Measurements from ENCODE around the gene AARSD1. TPM values are rescaled to one million over a fixed set of nuclear protein-coding genes. Genes with fewer than 3 reads are reported as not detected.
"Not testable (repeated sequence)": the region's sequence is repeated elsewhere in the genome, so short reads cannot be mapped to it uniquely, and the experiment has no call there.

AARSD1 gene
- polyA plus RNA-seq, 3 donors from 2014 or later, result 36.2 to 46.7 (median 36.4) TPM

DNA sequence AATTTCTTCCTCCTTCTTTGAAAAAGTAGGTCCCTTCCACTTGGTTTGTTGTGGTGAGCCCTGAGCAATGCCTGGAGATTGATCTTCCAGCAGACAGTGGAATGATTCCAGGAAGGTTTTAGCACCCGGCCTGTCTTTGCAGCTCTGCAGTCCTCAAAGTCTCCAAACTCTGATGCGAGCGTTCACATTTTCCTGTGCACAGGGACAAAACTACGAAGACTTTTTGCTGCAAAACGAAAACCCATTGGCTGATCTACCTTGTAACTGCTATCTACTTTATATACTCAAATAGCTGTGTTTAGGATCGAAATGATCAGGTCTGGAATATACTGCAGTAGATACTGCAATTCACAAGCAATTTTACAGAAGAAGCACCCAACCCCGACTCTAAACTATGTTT lies 42.0 kb downstream of the AARSD1 start:
- no peaks in the 10 kb centered on the region for H3K4me1 Mint-ChIP-seq
- DNase-seq, result no peak
- no peak overlapping the region for H3K4me3 Mint-ChIP-seq
- H3K36me3 Mint-ChIP-seq, result no peaks in the 10 kb centered on the region
- H3K9me3 Mint-ChIP-seq, result no peaks in the 10 kb centered on the region
- peaks cover 1 to 6% (median 2%) of the 10 kb centered on the region in 3 donors for H3K27me3 Mint-ChIP-seq (ENCODE audit: low read depth in 3 of 3)
- no peak overlapping the region for H3K27ac Mint-ChIP-seq

GRCh38 chr17:42920922-42921321 lies 43.3 kb downstream of the AARSD1 start:
- Mint-ChIP-seq H3K9me3 (no peaks in the 10 kb centered on the region), H3K36me3 (no peaks in the 10 kb centered on the region), H3K27me3 (ENCODE audit: low read depth in 3 of 3) (peaks cover 1 to 4% (median 4%) of the 10 kb centered on the region in 3 donors), H3K4me1 (no peaks in the 10 kb centered on the region), H3K27ac (no peak overlapping the region), H3K4me3 (no peak overlapping the region)
- no peak for DNase-seq

DNA sequence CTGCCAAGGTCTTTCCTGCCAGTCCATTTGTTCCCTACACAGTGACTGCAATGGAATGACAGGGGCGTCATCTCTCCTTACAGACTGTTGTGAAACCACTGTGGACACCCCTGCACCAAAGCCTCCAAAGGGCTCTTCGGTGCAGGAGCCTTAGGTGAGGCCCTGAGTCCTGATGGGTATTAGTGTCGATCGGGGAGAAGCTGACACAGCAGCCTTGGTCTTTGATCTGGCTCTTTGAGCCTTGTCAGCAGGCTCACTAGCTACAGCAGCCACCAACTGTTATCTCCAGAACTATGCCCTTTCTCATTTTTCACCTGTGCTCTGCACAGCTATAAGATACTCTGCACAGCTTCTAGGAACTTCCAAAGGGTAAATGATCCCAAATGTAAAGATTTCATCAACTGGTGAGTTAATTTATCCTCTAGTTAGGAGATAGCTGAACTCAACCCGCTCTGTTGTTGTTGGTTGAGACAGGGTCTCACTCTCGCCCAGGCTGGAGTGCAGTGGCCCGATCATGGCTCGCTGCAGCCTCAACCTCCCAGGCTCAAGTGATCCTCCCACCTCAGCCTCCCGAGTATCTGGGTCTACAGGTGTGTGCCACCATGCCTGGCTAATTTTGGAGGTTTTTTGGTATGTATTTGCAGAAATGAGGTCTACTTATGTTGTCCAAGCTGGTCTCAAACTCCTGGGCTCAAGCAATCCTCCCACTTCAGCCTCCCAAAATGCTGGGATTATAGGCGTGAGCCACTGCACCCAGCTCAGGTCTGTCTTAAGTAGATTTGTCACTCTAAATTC lies 44.0 kb downstream of the AARSD1 start:
- Mint-ChIP-seq H3K4me3 (no peak overlapping the region), H3K4me1 (no peaks in the 10 kb centered on the region), H3K27ac (no peak overlapping the region), H3K27me3 (ENCODE audit: low read depth in 3 of 3) (peaks cover 1 to 4% (median 4%) of the 10 kb centered on the region in 3 donors), H3K36me3 (no peaks in the 10 kb centered on the region), H3K9me3 (no peaks in the 10 kb centered on the region)
- DNase-seq, result no peak

- H3K4me3 Mint-ChIP-seq; DNase-seq; H3K4me1 Mint-ChIP-seq; H3K27ac Mint-ChIP-seq; H3K36me3 Mint-ChIP-seq; H3K27me3 Mint-ChIP-seq (ENCODE audit: low read depth in 3 of 3); H3K9me3 Mint-ChIP-seq: not testable (repeated sequence)
Observed at GRCh38 chr17:42919522-42920077, 44.7 kb downstream of the AARSD1 start.

GRCh38 chr17:42918902-42919521 lies 45.2 kb downstream of the AARSD1 start:
- Mint-ChIP-seq H3K27me3 (ENCODE audit: low read depth in 3 of 3) (peaks cover 1 to 4% (median 4%) of the 10 kb centered on the region in 3 donors), H3K9me3 (no peaks in the 10 kb centered on the region), H3K36me3 (no peaks in the 10 kb centered on the region), H3K4me3 (no peak overlapping the region), H3K4me1 (no peaks in the 10 kb centered on the region), H3K27ac (no peak overlapping the region)
- no peak for DNase-seq

GRCh38 chr17:42917236-42917603 lies 47.0 kb downstream of the AARSD1 start:
- H3K27me3 Mint-ChIP-seq (ENCODE audit: low read depth in 3 of 3), result peaks cover 1 to 4% (median 3%) of the 10 kb centered on the region in 3 donors
- H3K27ac Mint-ChIP-seq, result no peak overlapping the region
- no peaks in the 10 kb centered on the region for H3K4me1 Mint-ChIP-seq
- H3K4me3 Mint-ChIP-seq, result no peak overlapping the region
- DNase-seq, result no peak
- H3K9me3 Mint-ChIP-seq, result no peaks in the 10 kb centered on the region
- H3K36me3 Mint-ChIP-seq, result no peaks in the 10 kb centered on the region

GRCh38 chr17:42916388-42917235 lies 47.6 kb downstream of the AARSD1 start:
- H3K36me3 Mint-ChIP-seq; H3K27me3 Mint-ChIP-seq (ENCODE audit: low read depth in 3 of 3); H3K4me1 Mint-ChIP-seq; H3K27ac Mint-ChIP-seq; H3K4me3 Mint-ChIP-seq; H3K9me3 Mint-ChIP-seq; DNase-seq: not testable (repeated sequence)

DNA sequence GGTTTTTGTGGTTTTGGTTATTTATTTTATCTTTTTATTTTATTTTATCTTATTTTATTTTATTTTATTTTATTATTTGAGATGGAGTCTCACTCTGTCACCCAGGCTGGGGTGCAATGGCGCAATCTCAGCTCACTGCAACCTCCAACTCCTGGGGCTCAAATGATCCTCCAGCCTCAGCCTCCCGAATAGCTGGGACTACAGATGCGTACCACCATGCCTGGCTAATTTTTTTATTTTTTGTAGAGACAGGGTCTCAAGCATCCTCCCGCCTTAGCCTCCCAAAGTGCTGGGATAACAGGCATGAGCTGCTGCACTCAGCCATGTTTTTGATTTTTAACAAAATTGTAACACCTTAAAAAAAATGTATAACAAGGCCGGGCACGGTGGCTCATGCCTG lies 49.0 kb downstream of the AARSD1 start:
- H3K9me3 Mint-ChIP-seq; H3K27ac Mint-ChIP-seq; H3K27me3 Mint-ChIP-seq (ENCODE audit: low read depth in 3 of 3); H3K4me3 Mint-ChIP-seq; DNase-seq; H3K4me1 Mint-ChIP-seq; H3K36me3 Mint-ChIP-seq: not testable (repeated sequence)

DNA sequence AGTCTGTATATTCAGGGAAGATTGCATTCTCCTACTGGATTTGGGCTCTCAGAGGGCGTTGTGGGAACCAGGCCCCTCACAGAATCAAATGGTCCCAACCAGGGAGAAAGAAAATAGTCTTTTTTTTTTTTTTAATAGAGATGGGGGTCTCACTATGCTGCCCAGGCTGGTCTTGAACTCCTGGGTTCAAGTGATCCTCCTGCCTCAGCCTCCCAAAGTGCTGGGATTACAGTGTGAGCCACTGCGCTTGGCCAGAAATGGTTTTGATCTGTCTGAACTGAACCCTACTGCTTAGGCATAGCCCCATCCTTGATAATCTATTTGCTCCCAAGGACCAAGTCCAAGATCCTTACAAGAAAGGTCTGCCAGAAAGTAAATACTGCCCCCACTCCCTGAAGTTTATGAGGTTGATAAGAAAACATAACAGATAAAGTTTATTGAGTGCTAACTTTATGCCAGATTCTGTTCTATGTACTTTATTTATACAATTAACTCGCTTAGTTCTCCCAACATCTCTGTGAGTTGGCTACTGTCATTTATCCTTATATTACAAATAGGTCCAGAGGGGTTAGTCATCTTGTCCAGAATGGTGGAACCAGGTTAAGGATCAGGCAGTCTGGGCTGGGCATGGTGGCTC lies 50.2 kb downstream of the AARSD1 start:
- Mint-ChIP-seq H3K9me3 (no peaks in the 10 kb centered on the region), H3K4me1 (no peaks in the 10 kb centered on the region), H3K27me3 (ENCODE audit: low read depth in 3 of 3) (peaks cover 0 to 4% (median 4%) of the 10 kb centered on the region in 3 donors), H3K4me3 (no peak overlapping the region), H3K27ac (no peak overlapping the region), H3K36me3 (no peaks in the 10 kb centered on the region)
- DNase-seq, result no peak

GRCh38 chr17:42913522-42913921 lies 50.7 kb downstream of the AARSD1 start:
- peaks cover 0 to 4% (median 4%) of the 10 kb centered on the region in 3 donors for H3K27me3 Mint-ChIP-seq (ENCODE audit: low read depth in 3 of 3)
- no peaks in the 10 kb centered on the region for H3K36me3 Mint-ChIP-seq
- H3K4me1 Mint-ChIP-seq, result no peaks in the 10 kb centered on the region
- no peak for DNase-seq
- H3K4me3 Mint-ChIP-seq, result no peak overlapping the region
- H3K9me3 Mint-ChIP-seq, result no peaks in the 10 kb centered on the region
- no peak overlapping the region for H3K27ac Mint-ChIP-seq

DNA sequence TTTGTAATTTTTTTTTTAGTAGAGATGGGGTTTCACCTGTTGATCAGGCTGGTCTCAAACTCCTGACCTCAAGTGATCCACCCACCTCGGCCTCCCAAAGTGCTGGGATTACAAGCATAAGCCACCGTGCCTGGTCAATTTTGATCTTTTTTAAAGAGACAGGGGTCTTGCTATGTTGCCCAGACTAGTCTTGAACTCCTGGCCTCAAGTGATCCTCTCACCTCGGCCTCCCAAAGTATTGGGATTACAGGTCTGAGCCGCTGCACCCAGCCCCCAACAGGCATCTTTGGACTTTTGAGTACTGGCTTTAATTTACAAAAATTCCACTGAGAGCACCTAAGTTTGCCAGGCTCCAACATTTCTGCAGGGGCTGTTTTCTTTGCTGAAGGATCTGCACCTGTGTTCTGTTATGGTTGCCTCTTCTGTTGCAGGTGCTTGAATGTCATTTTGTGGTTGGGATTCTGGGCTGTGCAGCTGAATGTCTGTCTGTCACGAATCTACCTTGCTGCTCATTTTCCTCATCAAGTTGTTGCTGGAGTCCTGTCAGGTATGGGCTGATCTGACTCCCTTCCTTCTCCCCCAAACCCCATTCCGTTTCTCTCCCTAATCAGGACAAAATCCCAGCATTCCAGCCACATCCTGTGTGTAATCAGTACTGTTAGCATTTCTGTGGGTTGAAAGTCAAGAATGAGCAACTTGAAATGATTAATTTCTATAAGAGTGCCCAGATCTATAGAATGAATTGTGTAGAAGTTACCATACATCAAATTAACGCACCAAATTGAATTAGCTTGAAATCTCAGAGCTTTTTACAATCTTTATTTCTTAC lies 55.2 kb downstream of the AARSD1 start:
- Mint-ChIP-seq H3K4me1 (no peaks in the 10 kb centered on the region), H3K9me3 (no peaks in the 10 kb centered on the region), H3K36me3 (no peaks in the 10 kb centered on the region), H3K4me3 (no peak overlapping the region), H3K27ac (no peak overlapping the region), H3K27me3 (ENCODE audit: low read depth in 3 of 3) (peaks cover 0 to 7% (median 5%) of the 10 kb centered on the region in 3 donors)
- no peak for DNase-seq

DNA sequence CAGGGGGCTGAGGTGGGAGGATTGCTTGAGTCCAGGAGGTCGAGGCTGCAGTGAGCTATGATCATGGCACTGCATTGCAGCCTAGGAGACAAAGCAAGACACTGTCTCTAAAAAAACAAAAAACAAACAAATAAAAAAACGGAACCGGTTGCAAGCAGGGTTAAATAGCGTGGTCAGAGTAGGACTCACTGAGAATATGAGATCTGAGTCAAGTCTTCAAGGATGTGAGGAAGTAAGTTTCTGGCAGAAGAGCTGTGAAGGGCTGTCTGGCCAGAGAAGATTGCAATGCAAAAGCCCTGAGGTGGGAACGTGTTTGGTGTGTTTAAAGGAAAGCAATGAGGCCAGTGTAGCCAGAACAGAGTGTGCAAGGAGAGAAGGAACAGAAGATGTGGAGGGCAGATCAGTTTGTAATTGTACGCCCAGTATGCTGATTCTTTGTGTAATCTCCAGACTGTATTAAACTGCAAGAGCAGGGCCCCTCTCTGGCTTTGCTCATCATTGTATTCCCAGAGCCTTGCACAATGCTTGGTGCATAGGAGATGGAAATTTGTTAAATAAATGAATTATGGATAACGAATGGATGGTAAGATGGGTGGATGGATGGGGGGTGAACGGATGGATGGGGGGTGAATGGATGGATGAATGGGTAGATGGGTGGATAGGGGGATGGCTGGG lies 57.3 kb downstream of the AARSD1 start:
- no peak overlapping the region for H3K4me3 Mint-ChIP-seq
- H3K27ac Mint-ChIP-seq, result no peak overlapping the region
- no peaks in the 10 kb centered on the region for H3K36me3 Mint-ChIP-seq
- no peaks in the 10 kb centered on the region for H3K4me1 Mint-ChIP-seq
- peaks cover 0 to 10% (median 5%) of the 10 kb centered on the region in 3 donors for H3K27me3 Mint-ChIP-seq (ENCODE audit: low read depth in 3 of 3)
- no peaks in the 10 kb centered on the region for H3K9me3 Mint-ChIP-seq
- no peak for DNase-seq
